Osteocyte (in vitro differentiated cells): Measurements from ENCODE around the gene TLR9. TPM values are rescaled to one million over a fixed set of nuclear protein-coding genes. Genes with fewer than 3 reads are reported as not detected.

ENCODE experiments used
- DNase-seq: peaks from one replicate; pipeline ENCODE4 v3.0.0; 2021; ENCODE audit warnings: mixed read lengths; ENCODE audit not compliant: unreplicated experiment; ENCODE audit errors: extremely low spot score
- H3K27ac Mint-ChIP-seq: one replicate; pipeline ENCODE4 v1.8.0; 2021; ENCODE audit warnings: mild to moderate bottlenecking, mixed read lengths; ENCODE audit not compliant: unreplicated experiment
- H3K27me3 Mint-ChIP-seq: one replicate; pipeline ENCODE4 v1.8.0; 2021; ENCODE audit warnings: mixed read lengths; ENCODE audit not compliant: unreplicated experiment
- H3K36me3 Mint-ChIP-seq: one replicate; pipeline ENCODE4 v1.8.0; 2021; ENCODE audit warnings: mixed read lengths; ENCODE audit not compliant: unreplicated experiment
- H3K4me1 Mint-ChIP-seq: one replicate; pipeline ENCODE4 v1.8.0; 2021; ENCODE audit warnings: mixed read lengths; ENCODE audit not compliant: unreplicated experiment
- H3K4me3 Mint-ChIP-seq: one replicate; pipeline ENCODE4 v1.8.0; 2021; ENCODE audit warnings: mild to moderate bottlenecking, moderate library complexity, mixed read lengths; ENCODE audit not compliant: unreplicated experiment
- H3K9me3 Mint-ChIP-seq: one replicate; pipeline ENCODE4 v1.8.0; 2021; ENCODE audit warnings: mixed read lengths; ENCODE audit not compliant: unreplicated experiment
- CTCF ChIP-seq: fragments of 200-600 bp; sonication (generic); IDR thresholded peaks from 2 replicates; pipeline ENCODE4 v1.5.0; 2021; ENCODE audit warnings: antibody characterized with exemption, mild to moderate bottlenecking, moderate library complexity
- total RNA-seq: library from RNA; stranded (reverse); gene quantifications from 2 replicates; pipeline ENCODE4 v1.2.1, GENCODE V29; 2021

Gene TLR9
- total RNA-seq, 1 donor from 2014 or later = not detected

- Mint-ChIP-seq H3K4me1 (no peaks in the 10 kb centered on the region), H3K27ac (no peak overlapping the region), H3K36me3 (peaks cover 28% of the 10 kb centered on the region), H3K4me3 (no peak overlapping the region), H3K9me3 (no peaks in the 10 kb centered on the region), H3K27me3 (no peaks in the 10 kb centered on the region)
- peak; percentile 76 for DNase-seq
- TF ChIP-seq CTCF = no peak
Observed at GRCh38 chr3:52228266-52228665, 2.8 kb upstream of the TLR9 start.

GRCh38 chr3:52227766-52228165, 2.3 kb upstream of the TLR9 start:
- H3K27me3 Mint-ChIP-seq = no peaks in the 10 kb centered on the region
- no peak overlapping the region for H3K27ac Mint-ChIP-seq
- no peaks in the 10 kb centered on the region for H3K4me1 Mint-ChIP-seq
- no peak overlapping the region for H3K4me3 Mint-ChIP-seq
- TF ChIP-seq CTCF = no peak
- no peak for DNase-seq
- no peaks in the 10 kb centered on the region for H3K9me3 Mint-ChIP-seq
- peaks cover 28% of the 10 kb centered on the region for H3K36me3 Mint-ChIP-seq

GRCh38 chr3:52227117-52227516, 1.7 kb upstream of the TLR9 start:
- Mint-ChIP-seq H3K36me3 (peaks cover 28% of the 10 kb centered on the region), H3K9me3 (no peaks in the 10 kb centered on the region), H3K4me1 (no peaks in the 10 kb centered on the region), H3K27me3 (no peaks in the 10 kb centered on the region), H3K27ac (no peak overlapping the region), H3K4me3 (no peak overlapping the region)
- DNase-seq = no peak
- no peak for TF ChIP-seq CTCF

- Mint-ChIP-seq H3K4me3 (no peak overlapping the region), H3K36me3 (peaks cover 22% of the 10 kb centered on the region), H3K27me3 (no peaks in the 10 kb centered on the region), H3K9me3 (no peaks in the 10 kb centered on the region), H3K4me1 (no peaks in the 10 kb centered on the region), H3K27ac (no peak overlapping the region)
- DNase-seq = no peak
- TF ChIP-seq CTCF = no peak
Observed at GRCh38 chr3:52226229-52226817, 878 bp upstream of the TLR9 start.

GRCh38 chr3:52223449-52224408, 1.7 kb downstream of the TLR9 start:
- Mint-ChIP-seq H3K27me3 (no peaks in the 10 kb centered on the region), H3K4me3 (no peak overlapping the region), H3K9me3 (no peaks in the 10 kb centered on the region), H3K27ac (no peak overlapping the region), H3K4me1 (peaks cover 1% of the 10 kb centered on the region), H3K36me3 (peaks cover 5% of the 10 kb centered on the region)
- DNase-seq = no peak
- TF ChIP-seq CTCF = no peak
